Activated CD8-positive, alpha-beta memory T cell treated with anti-CD3 and anti-CD28 coated beads for 24 hours (primary cell): ENCODE results near the gene CTDSP2.
"Not testable (repeated sequence)": the region's sequence is repeated elsewhere in the genome, so short reads cannot be mapped to it uniquely, and the experiment has no call there.

Experiments used
- DNase-seq: peaks from one replicate; pipeline ENCODE4 v3.0.0-alpha.2; 2020

Gene CTDSP2

GRCh38 chr12:57832966-57833365, 13.6 kb downstream of the CTDSP2 start:
- DNase-seq: no peak

- no peak for DNase-seq
Observed at GRCh38 chr12:57830393-57830792, 16.1 kb downstream of the CTDSP2 start.

- no peak for DNase-seq
Observed at GRCh38 chr12:57829025-57829777, 17.3 kb downstream of the CTDSP2 start.

- DNase-seq: no peak
Observed at GRCh38 chr12:57826966-57827365, 19.6 kb downstream of the CTDSP2 start.

- no peak for DNase-seq
Observed at GRCh38 chr12:57826400-57826799, 20.1 kb downstream of the CTDSP2 start.

- DNase-seq: no peak
Observed at GRCh38 chr12:57825451-57825850, 21.1 kb downstream of the CTDSP2 start.

GRCh38 chr12:57823908-57824640, 22.5 kb downstream of the CTDSP2 start:
- DNase-seq: no peak

- DNase-seq: no peak
Observed at GRCh38 chr12:57823131-57823907, 23.2 kb downstream of the CTDSP2 start.

- DNase-seq: no peak
Observed at GRCh38 chr12:57822392-57823130, 24.0 kb downstream of the CTDSP2 start.

GRCh38 chr12:57821474-57822214, 24.9 kb downstream of the CTDSP2 start:
- DNase-seq: no peak

- DNase-seq: not testable (repeated sequence)
Observed at GRCh38 chr12:57821015-57821414, 25.5 kb downstream of the CTDSP2 start.

- not testable (repeated sequence) for DNase-seq
Observed at GRCh38 chr12:57820119-57820518, 26.4 kb downstream of the CTDSP2 start.

GRCh38 chr12:57817990-57818331, 28.6 kb downstream of the CTDSP2 start:
- not testable (repeated sequence) for DNase-seq

- DNase-seq: no peak
Observed at GRCh38 chr12:57817261-57817989, 29.1 kb downstream of the CTDSP2 start.

GRCh38 chr12:57816855-57817151, 29.7 kb downstream of the CTDSP2 start:
- no peak for DNase-seq

GRCh38 chr12:57816001-57816854, 30.3 kb downstream of the CTDSP2 start:
- no peak for DNase-seq

- DNase-seq: no peak
Observed at GRCh38 chr12:57815177-57816000, 31.1 kb downstream of the CTDSP2 start.

GRCh38 chr12:57813971-57814772, 32.4 kb downstream of the CTDSP2 start:
- no peak for DNase-seq
